HCT116 (cell line): ENCODE measurements around the gene ZBTB42. TPM values are rescaled to one million over a fixed set of nuclear protein-coding genes. Genes with fewer than 3 reads are reported as not detected.

Source experiments
- ATAC-seq: fragments of 200-7000 bp; cut with Tn5 transposase; 2 replicates; pipeline ENCODE4 v1.9.1; 2020; ENCODE audit warnings: mild to moderate bottlenecking, moderate library complexity
- BruUV-seq: library from RNA; stranded (reverse); fragments of 400-500 nt; replicated peaks from 2 replicates; lab custom pipeline; 2021; lab: Mats Ljungman, UMichigan
- CTCF ChIA-PET: fragments of 300-600 bp; sonication (Branson Sonifier 250); formaldehyde crosslinking; loops from one replicate; lab custom pipeline; 2021; ENCODE audit warnings: antibody characterized with exemption; lab: Charles Lee
- POLR2A ChIA-PET: fragments of 300-600, 350-600 bp; sonication (Branson Sonifier 250); formaldehyde crosslinking; loops from one replicate; lab custom pipeline; 2021; ENCODE audit warnings: antibody characterized with exemption; lab: Charles Lee
- RAD21 ChIA-PET, 2 experiments: fragments of 300-600 bp; sonication (Branson Sonifier 250); formaldehyde crosslinking; loops; one replicate each; lab custom pipeline; 2023; ENCODE audit warnings: low total read pairs in 2 of 2; ENCODE audit not compliant: uncharacterized antibody in 2 of 2, unreplicated experiment in 2 of 2, low non-redundant PET in 1 of 2; lab: Charles Lee
- DNase-seq: peaks from one replicate; pipeline ENCODE4 v3.0.0-alpha.2; 2010; ENCODE audit warnings: low read depth, low spot score
- H2AFZ ChIP-seq: fragments of 200-600 bp; shearing (Covaris generic), sonication (generic); 2 replicates; pipeline ENCODE4 v1.6.1; 2017; ENCODE audit warnings: low read depth, mixed run types, mixed read lengths, antibody characterized with exemption, low read length; ENCODE audit not compliant: poor library complexity, severe bottlenecking
- H3K27ac ChIP-seq: 2 replicates; pipeline ENCODE4 v1.5.1; 2012; ENCODE audit warnings: low read depth, low read length
- H3K27me3 ChIP-seq: fragments of 200-600 bp; sonication (generic); 2 replicates; pipeline ENCODE4 v1.6.1; 2016; ENCODE audit warnings: mixed run types, low read length, mixed read lengths; ENCODE audit not compliant: insufficient read depth
- H3K36me3 ChIP-seq, 2 experiments: fragments of 200-500 bp in 1 of 2; fragments of 200-600 bp in 1 of 2; sonication (Bioruptor generic) in 1 of 2; sonication (generic) in 1 of 2; 2 replicates each; pipeline versions ENCODE4 v1.5.1 to v1.6.1; 2014 to 2016; ENCODE audit warnings: low read length in 2 of 2, inconsistent platforms in 1 of 2, mixed read lengths in 1 of 2, mixed run types in 1 of 2; ENCODE audit not compliant: insufficient read depth in 2 of 2, control insufficient read depth in 1 of 2
- H3K4me1 ChIP-seq, 2 experiments: fragments of 200-600 bp in 1 of 2; sonication (generic) in 1 of 2; 2 replicates each; pipeline versions ENCODE4 v1.5.1 to v1.6.1; 2012 to 2017; ENCODE audit warnings: low read length in 2 of 2, inconsistent platforms in 1 of 2, mild to moderate bottlenecking in 1 of 2, mixed read lengths in 1 of 2, mixed run types in 1 of 2, moderate library complexity in 1 of 2; ENCODE audit not compliant: insufficient read depth in 2 of 2, control insufficient read depth in 1 of 2
- H3K4me2 ChIP-seq: fragments of 200-600 bp; sonication (generic); 2 replicates; pipeline ENCODE4 v1.6.1; 2017; ENCODE audit warnings: mixed run types, low read length, mixed read lengths
- H3K4me3 ChIP-seq, 2 experiments: fragments of 200-600 bp in 1 of 2; sonication (generic) in 1 of 2; replicated peaks in 1 of 2; 2 replicates each; pipeline ENCODE4 v1.5.1; 2011 to 2016; ENCODE audit warnings: low read length in 2 of 2, control low read depth in 1 of 2, low read depth in 1 of 2, mild to moderate bottlenecking in 1 of 2, mixed read lengths in 1 of 2, mixed run types in 1 of 2
- H3K79me2 ChIP-seq: fragments of 200-600 bp; sonication (generic); 2 replicates; pipeline ENCODE4 v1.6.1; 2017; ENCODE audit warnings: mild to moderate bottlenecking, mixed run types, low read length, moderate library complexity, mixed read lengths; ENCODE audit not compliant: insufficient read depth
- H3K9ac ChIP-seq: fragments of 200-600 bp; sonication (generic); 2 replicates; pipeline ENCODE4 v1.6.1; 2016; ENCODE audit warnings: low read length, mixed read lengths
- H3K9me2 ChIP-seq: fragments of 200-600 bp; sonication (generic), shearing (Covaris generic); 2 replicates; pipeline ENCODE4 v1.6.1; 2017; ENCODE audit warnings: mixed run types, mild to moderate bottlenecking, moderate library complexity; ENCODE audit not compliant: insufficient read depth
- H3K9me3 ChIP-seq, 2 experiments: fragments of 200-500 bp in 1 of 2; fragments of 200-600 bp in 1 of 2; sonication (Bioruptor generic) in 1 of 2; sonication (generic) in 1 of 2; 2 replicates each; pipeline ENCODE4 v1.6.1; 2014 to 2017; ENCODE audit warnings: low read length in 2 of 2, mixed read lengths in 2 of 2, inconsistent platforms in 1 of 2, low read depth in 1 of 2, mild to moderate bottlenecking in 1 of 2, mixed run types in 1 of 2, moderate library complexity in 1 of 2; ENCODE audit not compliant: control insufficient read depth in 1 of 2, insufficient read depth in 1 of 2
- H4K20me1 ChIP-seq: fragments of 200-600 bp; sonication (generic), shearing (Covaris generic); 2 replicates; pipeline ENCODE4 v1.6.1; 2017; ENCODE audit warnings: mixed run types, mild to moderate bottlenecking, moderate library complexity; ENCODE audit not compliant: insufficient read depth
- ATF3 ChIP-seq: IDR thresholded peaks from 2 replicates; pipeline ENCODE4 v1.6.1; 2012
- CBX3 ChIP-seq: IDR thresholded peaks from 2 replicates; pipeline ENCODE4 v1.6.1; 2012; ENCODE audit warnings: low read depth
- CTCF ChIP-seq, 3 experiments: fragments of 200-600 bp in 1 of 3; sonication (generic) in 1 of 3; IDR thresholded peaks in 2 of 3; conservative IDR thresholded peaks in 1 of 3; 2 replicates each; pipeline ENCODE4 v1.5.1; 2012 to 2017; ENCODE audit warnings: low read depth in 2 of 3, low read length in 2 of 3, antibody characterized with exemption in 1 of 3, borderline replicate concordance in 1 of 3, control low read depth in 1 of 3, mild to moderate bottlenecking in 1 of 3, mixed read lengths in 1 of 3, mixed run types in 1 of 3, moderate library complexity in 1 of 3; ENCODE audit not compliant: insufficient read depth in 1 of 3
- EGR1 ChIP-seq: IDR thresholded peaks from 2 replicates; pipeline ENCODE4 v1.6.1; 2012; ENCODE audit warnings: low read depth
- ELF1 ChIP-seq: IDR thresholded peaks from 2 replicates; pipeline ENCODE4 v1.6.1; 2012; ENCODE audit warnings: low read depth, borderline replicate concordance
- EZH2phosphoT487 ChIP-seq: fragments of 200-600 bp; IDR thresholded peaks from 2 replicates; pipeline ENCODE4 v1.6.1; 2018; ENCODE audit warnings: antibody characterized with exemption, borderline replicate concordance
- FOSL1 ChIP-seq: IDR thresholded peaks from 2 replicates; pipeline ENCODE4 v1.6.1; 2012; ENCODE audit warnings: low read depth
- JUND ChIP-seq: IDR thresholded peaks from 2 replicates; pipeline ENCODE4 v1.6.1; 2012
- MAX ChIP-seq: IDR thresholded peaks from 2 replicates; pipeline ENCODE4 v1.6.1; 2012
- POLR2A ChIP-seq: IDR thresholded peaks from 2 replicates; pipeline ENCODE4 v1.7.0; 2011; ENCODE audit warnings: borderline replicate concordance; ENCODE audit not compliant: insufficient read depth, insufficient read length; ENCODE audit errors: extremely low read depth
- POLR2AphosphoS5 ChIP-seq: IDR thresholded peaks from 2 replicates; pipeline ENCODE4 v1.6.1; 2011; ENCODE audit warnings: mild to moderate bottlenecking, low read depth, low read length, moderate library complexity
- RAD21 ChIP-seq: IDR thresholded peaks from 2 replicates; pipeline ENCODE4 v1.6.1; 2012; ENCODE audit warnings: low read depth, mild to moderate bottlenecking
- REST ChIP-seq: IDR thresholded peaks from 2 replicates; pipeline ENCODE4 v1.6.1; 2012; ENCODE audit warnings: low read depth
- SIN3A ChIP-seq: IDR thresholded peaks from 2 replicates; pipeline ENCODE4 v1.6.1; 2012; ENCODE audit warnings: low read depth
- SP1 ChIP-seq: IDR thresholded peaks from 2 replicates; pipeline ENCODE4 v1.6.1; 2012; ENCODE audit warnings: low read depth
- SRF ChIP-seq: IDR thresholded peaks from 2 replicates; pipeline ENCODE4 v1.6.1; 2012; ENCODE audit warnings: low read depth
- TCF7L2 ChIP-seq: IDR thresholded peaks from 2 replicates; pipeline ENCODE4 v1.7.0; 2011; ENCODE audit warnings: borderline replicate concordance, inconsistent platforms; ENCODE audit not compliant: insufficient read depth, insufficient read length; ENCODE audit errors: extremely low read depth
- ZBTB33 ChIP-seq: IDR thresholded peaks from 2 replicates; pipeline ENCODE4 v1.6.1; 2011; ENCODE audit warnings: mild to moderate bottlenecking, low read length, moderate library complexity; ENCODE audit not compliant: insufficient replicate concordance; ENCODE audit errors: extremely low read depth
- ZFX ChIP-seq: fragments of 450-650 bp; IDR thresholded peaks from 2 replicates; pipeline ENCODE4 v1.6.1; 2017
- ZNF274 ChIP-seq: fragments of 200-500 bp; sonication (Bioruptor generic); IDR thresholded peaks from 2 replicates; pipeline ENCODE4 v1.6.1; 2014; ENCODE audit warnings: mild to moderate bottlenecking, low read depth, low read length, inconsistent platforms
- intact Hi-C: fragments of 100-400 bp; cut with micrococcal nuclease; formaldehyde crosslinking; loops from 2 replicates; pipeline ENCODE4 v1.10.0; 2022
- total RNA-seq: library from RNA; stranded (reverse); gene quantifications from one replicate; pipeline ENCODE4 v1.2.1, GENCODE V29; 2021; ENCODE audit not compliant: unreplicated experiment

ZBTB42 gene
- total RNA-seq, 1 experiment from 2014 or later = 4.4 TPM

- H3K79me2 ChIP-seq = no peaks in the 10 kb centered on the region
- H3K9me2 ChIP-seq = no peaks in the 10 kb centered on the region
- H3K4me2 ChIP-seq = no peak overlapping the region
- no peak overlapping the region for H3K27ac ChIP-seq
- ATAC-seq (no peak), DNase-seq (no peak)
- TF ChIP-seq SIN3A = no peak
- TF ChIP-seq POLR2A = no peak
- no peak for TF ChIP-seq CTCF (IDR thresholded peaks at IDR 0.05 in 2 of 3, conservative IDR thresholded peaks at IDR 0.05 in 1 of 3; ENCODE audit: borderline replicate concordance in 1 of 3, insufficient read depth in 1 of 3, low read depth in 2 of 3, low read length in 2 of 3)
- no peak for TF ChIP-seq ZFX
- no peak for TF ChIP-seq REST
- TF ChIP-seq FOSL1 = no peak
- TF ChIP-seq TCF7L2 = no peak
- no peak for TF ChIP-seq EGR1
- TF ChIP-seq SP1 = no peak
- no peak for TF ChIP-seq CBX3
- no peak for TF ChIP-seq SRF
- TF ChIP-seq ELF1 = no peak
- TF ChIP-seq ZBTB33 = no peak
- no peak for TF ChIP-seq JUND
- no peak for TF ChIP-seq POLR2AphosphoS5
- no peak for TF ChIP-seq EZH2phosphoT487
- TF ChIP-seq MAX = no peak
- no peak for TF ChIP-seq ZNF274
- TF ChIP-seq RAD21 = no peak
- no peak for TF ChIP-seq ATF3
- peaks cover 20 to 27% of the 10 kb centered on the region in 2 experiments for H3K4me1 ChIP-seq
- H3K36me3 ChIP-seq = no peaks in the 10 kb centered on the region
- no peaks in the 10 kb centered on the region for H3K27me3 ChIP-seq
- no peak overlapping the region for H3K9ac ChIP-seq
- H3K9me3 ChIP-seq = no peaks in the 10 kb centered on the region
- H2AFZ ChIP-seq = no peak overlapping the region
- CTCF ChIA-PET = no interaction called here
- intact Hi-C loops = no loop called here
- H4K20me1 ChIP-seq = no peaks in the 10 kb centered on the region
- POLR2A ChIA-PET = no interaction called here
- no peak overlapping the region for H3K4me3 ChIP-seq
- no TSS peak for BruUV-seq
- RAD21 ChIA-PET = no interaction called here
Measured at GRCh38 chr14:104806625-104807465, 5.9 kb downstream of the ZBTB42 start.
